GM23248 (cell line): ENCODE results near the gene SLC8A1.

Experiments used
- EZH2 ChIP-seq: fragments of 200-600 bp; sonication (generic); IDR thresholded peaks from 2 replicates; pipeline ENCODE4 v1.6.1; 2018; ENCODE audit warnings: antibody characterized with exemption, mild to moderate bottlenecking; ENCODE audit not compliant: insufficient read depth, poor library complexity, severe bottlenecking
- EZH2phosphoT487 ChIP-seq: fragments of 200-600 bp; sonication (generic); IDR thresholded peaks from 2 replicates; pipeline ENCODE4 v1.6.1; 2018; ENCODE audit warnings: antibody characterized with exemption, moderate library complexity, mild to moderate bottlenecking, low read depth; ENCODE audit not compliant: insufficient read depth

DNA sequence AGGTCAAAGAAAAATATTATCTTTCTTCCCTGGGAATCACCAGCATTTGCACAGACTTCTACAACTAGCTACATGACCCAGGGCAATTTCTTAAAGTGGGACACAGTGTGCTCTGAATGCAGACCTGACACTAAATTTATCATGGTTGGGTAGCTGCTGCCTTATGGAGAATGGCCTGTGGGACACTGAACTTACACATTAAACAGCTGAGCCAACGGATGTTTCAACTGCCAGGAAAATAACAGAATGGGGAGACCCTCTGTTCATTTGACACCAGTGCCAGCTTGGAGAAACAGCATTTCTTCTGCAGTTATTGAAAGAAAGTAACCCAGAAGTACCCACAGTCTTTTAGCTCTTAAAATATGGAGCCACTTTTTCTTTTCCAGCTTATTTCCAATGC, 54.1 kb downstream of the SLC8A1 start:
- no peak for TF ChIP-seq EZH2phosphoT487
- TF ChIP-seq EZH2 = no peak
